Astrocyte (in vitro differentiated cells and primary cell): ENCODE results near the gene JAML. TPM values are rescaled to one million over a fixed set of nuclear protein-coding genes. Genes with fewer than 3 reads are reported as not detected.

Experiments
- DNase-seq: peaks from one replicate; pipeline ENCODE4 v3.0.0-alpha.2; 2010; ENCODE audit warnings: low read depth
- FAIRE-seq: peaks from 2 replicates; lab custom pipeline; 2011; peaks lifted over from hg19 to GRCh38; lab: Jason Lieb, UNC
- H2AFZ ChIP-seq: 2 replicates; pipeline ENCODE4 v1.6.0; 2012; ENCODE audit warnings: low read depth, low read length, inconsistent platforms
- H3K27ac ChIP-seq: 2 replicates; pipeline ENCODE4 v1.5.1; 2011; ENCODE audit warnings: low read depth, low read length, inconsistent platforms
- H3K27me3 ChIP-seq: 2 replicates; pipeline ENCODE4 v1.6.0; 2011; ENCODE audit warnings: low read length, inconsistent platforms; ENCODE audit not compliant: insufficient read depth
- H3K36me3 ChIP-seq: 2 replicates; pipeline ENCODE4 v1.5.1; 2011; ENCODE audit warnings: low read length, inconsistent platforms; ENCODE audit not compliant: insufficient read depth
- H3K4me1 ChIP-seq: 2 replicates; pipeline ENCODE4 v1.5.1; 2011; ENCODE audit warnings: low read length, inconsistent platforms; ENCODE audit not compliant: insufficient read depth
- H3K4me2 ChIP-seq: 2 replicates; pipeline ENCODE4 v1.6.0; 2012; ENCODE audit warnings: low read length, inconsistent platforms
- H3K4me3 ChIP-seq: 2 replicates; pipeline ENCODE4 v1.5.1; 2011; ENCODE audit warnings: low read depth, mild to moderate bottlenecking, low read length, inconsistent platforms; ENCODE audit not compliant: insufficient read depth
- H3K79me2 ChIP-seq: 2 replicates; pipeline ENCODE4 v1.6.0; 2012; ENCODE audit warnings: mild to moderate bottlenecking, low read length, inconsistent platforms; ENCODE audit not compliant: insufficient read depth
- H3K9ac ChIP-seq: 2 replicates; pipeline ENCODE4 v1.6.0; 2012; ENCODE audit warnings: mild to moderate bottlenecking, low read length, inconsistent platforms
- H3K9me3 ChIP-seq: 2 replicates; pipeline ENCODE4 v1.5.1; 2012; ENCODE audit warnings: low read depth, mild to moderate bottlenecking, low read length, inconsistent platforms; ENCODE audit not compliant: insufficient read depth
- H4K20me1 ChIP-seq: 2 replicates; pipeline ENCODE4 v1.6.0; 2012; ENCODE audit warnings: low read length, inconsistent platforms; ENCODE audit not compliant: insufficient read depth
- H3K27ac Mint-ChIP-seq: one replicate; pipeline ENCODE4 v1.8.0; 2021; ENCODE audit warnings: mild to moderate bottlenecking, mixed read lengths; ENCODE audit not compliant: unreplicated experiment
- H3K27me3 Mint-ChIP-seq: one replicate; pipeline ENCODE4 v1.8.0; 2021; ENCODE audit warnings: low read depth, mixed read lengths; ENCODE audit not compliant: unreplicated experiment
- H3K36me3 Mint-ChIP-seq: one replicate; pipeline ENCODE4 v1.8.0; 2021; ENCODE audit warnings: low read depth, mixed read lengths; ENCODE audit not compliant: unreplicated experiment
- H3K4me1 Mint-ChIP-seq: one replicate; pipeline ENCODE4 v1.8.0; 2021; ENCODE audit warnings: low read depth, mixed read lengths; ENCODE audit not compliant: unreplicated experiment
- H3K4me3 Mint-ChIP-seq: one replicate; pipeline ENCODE4 v1.8.0; 2021; ENCODE audit warnings: mild to moderate bottlenecking, moderate library complexity, mixed read lengths; ENCODE audit not compliant: unreplicated experiment
- H3K9me3 Mint-ChIP-seq: one replicate; pipeline ENCODE4 v1.8.0; 2021; ENCODE audit warnings: mild to moderate bottlenecking, mixed read lengths; ENCODE audit not compliant: unreplicated experiment
- CTCF ChIP-seq: IDR thresholded peaks from 2 replicates; pipeline ENCODE4 v1.5.1; 2011; ENCODE audit warnings: low read depth, mild to moderate bottlenecking, inconsistent platforms, low read length, moderate library complexity; ENCODE audit not compliant: insufficient read depth
- EZH2 ChIP-seq: IDR thresholded peaks from 2 replicates; pipeline ENCODE4 v1.6.1; 2012; ENCODE audit warnings: mild to moderate bottlenecking, low read length, inconsistent platforms; ENCODE audit not compliant: insufficient read depth
- total RNA-seq: library from RNA; stranded (reverse); gene quantifications from 2 replicates; pipeline ENCODE4 v1.2.1, GENCODE V29; 2021

Gene JAML
- total RNA-seq, 1 donor from 2014 or later = not detected

GRCh38 chr11:118144301-118145268 is 80.2 kb downstream of the JAML start:
- Mint-ChIP-seq H3K4me3 (peak overlapping the region; percentile 2), H3K27me3 (peaks cover 76% of the 10 kb centered on the region), H3K9me3 (no peaks in the 10 kb centered on the region), H3K36me3 (no peaks in the 10 kb centered on the region), H3K27ac (no peak overlapping the region), H3K4me1 (peaks cover 2% of the 10 kb centered on the region)
- FAIRE-seq (no peak), DNase-seq (no peak)
- H3K9me3 ChIP-seq = no peaks in the 10 kb centered on the region
- no peak overlapping the region for H3K4me3 ChIP-seq
- H3K27ac ChIP-seq = no peak overlapping the region
- TF ChIP-seq EZH2 (peak; percentile 7), CTCF (no peak)
- no peaks in the 10 kb centered on the region for H3K79me2 ChIP-seq
- H3K4me1 ChIP-seq = peaks cover 5% of the 10 kb centered on the region
- H2AFZ ChIP-seq = peak overlapping the region; percentile 92
- H3K36me3 ChIP-seq = no peaks in the 10 kb centered on the region
- no peaks in the 10 kb centered on the region for H4K20me1 ChIP-seq
- no peak overlapping the region for H3K4me2 ChIP-seq
- no peak overlapping the region for H3K9ac ChIP-seq
- H3K27me3 ChIP-seq = peaks cover 31% of the 10 kb centered on the region

Other genes with a start within 250 kb of the JAML start
- 0.12 and 0.73 TPM in 2 replicates for gene IL10RA, start 238.6 kb downstream of the JAML start, total RNA-seq
- not detected in 2 replicates for gene TMPRSS4, start 147.9 kb downstream of the JAML start, total RNA-seq
- gene SMIM35, start 138.0 kb downstream of the JAML start, total RNA-seq = not detected in 2 replicates
- gene SCN4B, start 72.2 kb downstream of the JAML start, total RNA-seq = 0.31 and 0.89 TPM in 2 replicates
- 0.18 and 0.29 TPM in 2 replicates for gene SCN2B, start 48.4 kb downstream of the JAML start, total RNA-seq
- gene MPZL3, start 27.4 kb upstream of the JAML start, total RNA-seq = 8.2 and 8.5 TPM in 2 replicates
- gene MPZL2, start 39.3 kb upstream of the JAML start, total RNA-seq = 0.50 and 0.95 TPM in 2 replicates
- gene CD3E, start 79.7 kb upstream of the JAML start, total RNA-seq = not detected in 2 replicates
- gene CD3D, start 117.7 kb upstream of the JAML start, total RNA-seq = 0.61 TPM in 1 of 2 replicates, not detected in the other
- gene CD3G, start 119.3 kb upstream of the JAML start, total RNA-seq = not detected in 2 replicates
- gene UBE4A, start 134.6 kb upstream of the JAML start, total RNA-seq = 38.8 and 40.6 TPM in 2 replicates
- 182 and 194 TPM in 2 replicates for gene ATP5MG, start 176.6 kb upstream of the JAML start, total RNA-seq
- 58.7 and 60.0 TPM in 2 replicates for gene KMT2A, start 211.5 kb upstream of the JAML start, total RNA-seq